MCF 10A (cell line): ENCODE results near the gene YWHAQ. TPM values are rescaled to one million over a fixed set of nuclear protein-coding genes. Genes with fewer than 3 reads are reported as not detected.

ENCODE experiments used
- BruUV-seq: library from RNA; stranded (reverse); fragments of 400-500 nt; replicated peaks from 2 replicates; lab custom pipeline; 2021; lab: Mats Ljungman, UMichigan
- CTCF ChIA-PET: fragments of 300-600 bp; sonication (Branson Sonifier 250); formaldehyde crosslinking; extraction: SDS; loops from one replicate; lab custom pipeline; 2021; ENCODE audit warnings: antibody characterized with exemption, inconsistent platforms; lab: Yijun Ruan, JAX
- POLR2A ChIA-PET: fragments of 300-600, 350-650 bp; sonication (Branson Sonifier 250); formaldehyde crosslinking; extraction: SDS; loops from one replicate; lab custom pipeline; 2020; ENCODE audit warnings: antibody characterized with exemption, inconsistent platforms; lab: Yijun Ruan, JAX
- DNase-seq: peaks from one replicate; pipeline ENCODE4 v3.0.0-alpha.2; 2018; ENCODE audit not compliant: unreplicated experiment
- H3K27ac Mint-ChIP-seq: one replicate; pipeline ENCODE4 v1.8.0; 2022; ENCODE audit warnings: mild to moderate bottlenecking, low read depth, mixed read lengths; ENCODE audit not compliant: unreplicated experiment
- H3K27me3 Mint-ChIP-seq: one replicate; pipeline ENCODE4 v1.8.0; 2022; ENCODE audit warnings: mixed read lengths; ENCODE audit not compliant: insufficient read depth, unreplicated experiment
- H3K36me3 Mint-ChIP-seq: one replicate; pipeline ENCODE4 v1.8.0; 2022; ENCODE audit warnings: mild to moderate bottlenecking, moderate library complexity, mixed read lengths; ENCODE audit not compliant: insufficient read depth, unreplicated experiment
- H3K4me1 Mint-ChIP-seq: one replicate; pipeline ENCODE4 v1.8.0; 2022; ENCODE audit warnings: mixed read lengths; ENCODE audit not compliant: insufficient read depth, unreplicated experiment
- H3K4me3 Mint-ChIP-seq: one replicate; pipeline ENCODE4 v1.8.0; 2022; ENCODE audit warnings: mild to moderate bottlenecking, moderate library complexity, mixed read lengths; ENCODE audit not compliant: unreplicated experiment
- H3K9me3 Mint-ChIP-seq: one replicate; pipeline ENCODE4 v1.8.0; 2022; ENCODE audit warnings: mixed read lengths; ENCODE audit not compliant: unreplicated experiment
- CTCF ChIP-seq: fragments of 200-600 bp; IDR thresholded peaks from one replicate; pipeline ENCODE4 v1.8.0; 2022; ENCODE audit warnings: antibody characterized with exemption, mild to moderate bottlenecking; ENCODE audit not compliant: unreplicated experiment
- intact Hi-C: fragments of 100-400 bp; cut with micrococcal nuclease; formaldehyde crosslinking; loops from 2 replicates; pipeline ENCODE4 v1.14.1; 2022
- total RNA-seq: library from RNA; stranded (reverse); gene quantifications from 2 replicates; pipeline ENCODE4 v1.2.3, GENCODE V29; 2022

The YWHAQ gene
- total RNA-seq, 1 experiment from 2014 or later = 239 TPM

DNA sequence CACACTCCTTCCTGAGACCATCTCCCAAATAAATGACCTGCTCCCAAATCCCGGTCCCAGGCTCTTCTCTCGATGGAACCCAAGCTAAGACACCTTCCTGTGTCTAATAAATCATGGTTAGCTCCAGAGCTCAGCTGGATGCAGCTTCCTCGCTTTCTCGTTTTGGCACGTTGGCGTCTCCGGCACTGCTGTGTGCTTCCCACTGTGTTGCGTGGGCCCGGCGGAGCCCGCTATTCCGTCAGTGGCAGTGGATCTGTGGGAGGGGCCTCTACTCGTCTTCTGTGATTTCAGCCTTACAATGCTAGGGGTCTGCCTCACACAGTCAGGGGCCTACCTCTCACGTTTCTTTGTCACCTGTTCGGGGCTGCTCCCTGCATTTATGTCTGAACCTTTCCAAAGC is 29.4 kb upstream of the YWHAQ start:
- DNase-seq = no peak
- no peak overlapping the region for H3K27ac Mint-ChIP-seq
- intact Hi-C loops = no loop called here
- ChIA-PET POLR2A (interaction anchor here (1.0 kb wide), 1 partner anchor 93 kb away, joined by 3 read pairs; no protein-coding TSS in a partner anchor), CTCF (no interaction called here)
- H3K36me3 Mint-ChIP-seq = no peaks in the 10 kb centered on the region
- TF ChIP-seq CTCF = no peak
- no peaks in the 10 kb centered on the region for H3K9me3 Mint-ChIP-seq
- H3K4me1 Mint-ChIP-seq = peaks cover 37% of the 10 kb centered on the region
- H3K27me3 Mint-ChIP-seq = peaks cover 12% of the 10 kb centered on the region
- no peak overlapping the region for H3K4me3 Mint-ChIP-seq
- no TSS peak for BruUV-seq

GRCh38 chr2:9658972-9659371 is 28.2 kb upstream of the YWHAQ start:
- H3K9me3 Mint-ChIP-seq = no peaks in the 10 kb centered on the region
- peaks cover 43% of the 10 kb centered on the region for H3K4me1 Mint-ChIP-seq
- H3K27me3 Mint-ChIP-seq = peaks cover 3% of the 10 kb centered on the region
- no TSS peak for BruUV-seq
- ChIA-PET POLR2A (interaction anchor here (0.6 to 2.9 kb wide), 4 partner anchors 18 to 110 kb away, joined by 3 to 20 read pairs (median 4); partner anchors contain the start of gene YWHAQ), CTCF (interaction anchor here (0.8 kb wide), 1 partner anchor 72 kb away, joined by 3 read pairs; no protein-coding TSS in a partner anchor)
- H3K27ac Mint-ChIP-seq = peak overlapping the region; percentile 67
- DNase-seq = peak; percentile 51
- no peak for TF ChIP-seq CTCF
- intact Hi-C loops = no loop called here
- no peak overlapping the region for H3K4me3 Mint-ChIP-seq
- H3K36me3 Mint-ChIP-seq = no peaks in the 10 kb centered on the region

DNA sequence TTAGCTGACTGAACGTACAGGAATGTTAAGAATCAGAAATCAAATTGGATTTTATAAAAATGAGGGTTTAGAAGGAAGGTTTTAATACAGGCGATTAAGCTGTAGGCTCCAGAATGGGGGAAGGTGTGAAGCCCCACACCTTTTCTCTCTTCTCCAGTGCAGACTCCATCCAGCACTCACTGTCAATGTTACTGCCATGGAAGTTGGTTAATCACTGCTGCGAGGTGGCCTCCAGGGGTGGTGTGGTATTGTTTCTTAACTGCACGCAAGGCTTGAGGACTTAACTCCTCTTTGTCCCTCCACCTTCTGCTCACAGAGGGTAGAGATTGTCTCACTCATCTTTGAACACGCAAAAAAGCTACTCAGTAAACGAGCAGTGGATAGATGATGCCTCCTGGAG is 26.9 kb upstream of the YWHAQ start:
- Mint-ChIP-seq H3K36me3 (no peaks in the 10 kb centered on the region), H3K27ac (peak overlapping the region; percentile 67), H3K9me3 (no peaks in the 10 kb centered on the region), H3K4me1 (peaks cover 43% of the 10 kb centered on the region), H3K27me3 (no peaks in the 10 kb centered on the region), H3K4me3 (no peak overlapping the region)
- POLR2A ChIA-PET = interaction anchor here (0.6 to 2.9 kb wide), 6 partner anchors 19 to 516 kb away, joined by 3 to 20 read pairs (median 4); partner anchors contain the start of gene YWHAQ
- BruUV-seq = no TSS peak
- DNase-seq = no peak
- TF ChIP-seq CTCF = no peak
- CTCF ChIA-PET = interaction anchor here (0.6 to 1.4 kb wide), 3 partner anchors 113 to 267 kb away, joined by 3 to 5 read pairs (median 4); no protein-coding TSS in a partner anchor
- intact Hi-C loops = no loop called here

- Mint-ChIP-seq H3K4me1 (peaks cover 43% of the 10 kb centered on the region), H3K4me3 (no peak overlapping the region), H3K36me3 (no peaks in the 10 kb centered on the region), H3K27ac (no peak overlapping the region), H3K27me3 (peaks cover 6% of the 10 kb centered on the region), H3K9me3 (peaks cover 5% of the 10 kb centered on the region)
- ChIA-PET CTCF (interaction anchor here (0.6 to 1.4 kb wide), 3 partner anchors 12 to 146 kb away, joined by 3 to 5 read pairs (median 4); no protein-coding TSS in a partner anchor), POLR2A (interaction anchor here (0.6 to 2.9 kb wide), 7 partner anchors 18 to 102 kb away, joined by 3 to 20 read pairs (median 3); partner anchors contain the start of gene YWHAQ)
- DNase-seq = no peak
- BruUV-seq = no TSS peak
- no peak for TF ChIP-seq CTCF
- intact Hi-C loops = no loop called here
Observed at GRCh38 chr2:9657083-9657482, 26.3 kb upstream of the YWHAQ start.
